NCI-H2227 (cell line): ENCODE measurements around the gene FYN.

Experiments
- DNase-seq: peaks from one replicate; lab custom pipeline; 2025; ENCODE audit not compliant: unreplicated experiment; lab: John Stamatoyannopoulos, UW

Gene FYN

GRCh38 chr6:111713236-111713635 is 160.0 kb downstream of the FYN start:
- no peak for DNase-seq

DNA sequence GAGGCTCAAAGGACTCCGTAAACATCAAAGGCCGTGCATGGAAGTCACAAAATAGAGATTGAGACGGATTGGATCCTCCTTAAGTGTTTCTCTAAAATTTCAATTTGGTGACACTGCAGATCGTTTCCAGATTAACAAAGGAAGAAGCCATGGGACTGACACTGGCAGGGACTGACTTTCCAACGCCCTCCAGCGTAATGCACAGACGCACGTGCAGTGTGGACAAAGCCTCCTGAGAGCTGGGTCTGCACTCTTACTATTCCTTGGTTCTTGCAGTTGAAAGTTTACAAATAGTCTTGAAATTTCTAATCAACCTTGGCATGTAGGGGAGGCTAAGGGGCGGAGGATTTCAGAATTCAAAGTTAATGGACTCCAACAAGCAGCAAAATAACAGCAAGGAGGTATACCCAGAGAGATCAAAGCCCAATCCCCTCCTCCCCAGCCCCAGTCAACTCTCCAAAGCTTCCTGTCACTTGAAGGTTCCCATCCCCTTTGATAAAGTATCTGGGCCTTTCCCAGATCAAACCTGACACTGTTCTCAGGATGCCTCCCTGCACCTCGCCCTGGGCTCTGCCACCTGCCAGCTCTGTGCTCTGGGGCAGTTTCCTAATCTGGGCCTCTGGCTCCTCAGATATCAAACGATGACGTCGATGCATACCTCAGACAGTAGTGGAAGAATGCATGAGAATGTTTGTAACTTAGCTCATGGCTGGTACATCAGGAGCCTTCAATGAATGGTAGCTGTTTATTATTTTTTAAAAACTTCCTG is 161.1 kb downstream of the FYN start:
- DNase-seq: peak; percentile 50

DNA sequence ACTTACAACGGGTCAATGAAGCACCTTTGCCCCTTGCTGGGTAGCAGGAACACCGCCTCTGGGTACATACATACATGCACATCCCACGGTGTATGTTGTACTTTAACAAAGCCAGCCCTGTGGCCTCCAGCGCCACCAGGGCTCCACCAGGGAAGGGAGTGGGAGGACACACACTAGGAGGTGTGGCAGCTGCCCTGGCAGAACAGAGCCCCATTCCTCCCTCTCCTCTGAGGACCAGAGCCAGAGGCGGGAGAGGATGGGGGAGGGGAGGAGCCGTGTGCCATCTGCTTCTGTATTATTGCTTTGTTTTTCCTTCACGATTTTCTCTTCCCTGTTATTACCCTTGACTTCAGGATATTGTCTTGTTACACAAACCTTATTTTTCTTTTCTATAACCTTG is 161.8 kb downstream of the FYN start:
- peak; percentile 85 for DNase-seq

GRCh38 chr6:111710911-111711310 is 162.3 kb downstream of the FYN start:
- no peak for DNase-seq

DNA sequence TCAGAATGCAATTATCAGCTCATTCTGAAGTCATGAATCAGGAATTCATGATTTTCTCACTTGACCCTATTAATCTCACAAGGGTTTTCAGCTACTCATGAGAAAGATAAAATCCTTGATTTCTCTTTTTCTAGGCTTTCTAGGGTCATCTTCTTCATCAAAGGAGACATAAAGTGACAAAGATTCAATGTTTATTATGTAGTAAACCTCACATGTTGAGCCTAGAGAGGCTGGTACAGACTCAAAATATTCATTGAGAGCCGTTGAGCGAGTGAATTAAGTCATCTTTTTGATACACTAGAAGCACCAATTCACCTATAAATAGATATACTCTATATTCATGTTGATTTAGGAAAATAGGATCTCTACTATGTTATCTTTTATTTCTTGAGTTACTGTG is 162.8 kb downstream of the FYN start:
- DNase-seq: no peak

- DNase-seq: peak; percentile 80
These were observed 163.4 kb downstream of the FYN start for GRCh38 chr6:111709615-111710398.

DNA sequence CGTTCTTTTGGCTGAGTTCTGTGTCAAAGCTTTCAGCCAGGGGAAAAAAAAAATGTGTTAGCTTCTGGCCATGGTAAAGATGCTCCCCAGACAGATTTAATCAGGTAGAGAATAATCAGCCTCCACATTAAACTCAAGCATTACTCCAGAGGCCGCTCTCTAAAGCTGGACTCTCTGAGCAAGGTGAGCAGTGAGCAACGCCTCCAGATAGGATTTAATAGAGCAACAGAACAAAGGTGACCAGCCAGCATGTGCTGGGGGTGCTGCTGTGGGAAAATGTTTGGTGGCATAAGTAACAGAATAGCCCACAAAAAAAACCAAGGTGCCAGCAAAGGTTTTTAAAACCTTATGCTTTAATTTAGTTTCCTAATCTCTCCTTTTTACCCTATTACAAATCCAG is 164.1 kb downstream of the FYN start:
- DNase-seq: no peak

- no peak for DNase-seq
These were observed 165.5 kb downstream of the FYN start for GRCh38 chr6:111707773-111708172.

DNA sequence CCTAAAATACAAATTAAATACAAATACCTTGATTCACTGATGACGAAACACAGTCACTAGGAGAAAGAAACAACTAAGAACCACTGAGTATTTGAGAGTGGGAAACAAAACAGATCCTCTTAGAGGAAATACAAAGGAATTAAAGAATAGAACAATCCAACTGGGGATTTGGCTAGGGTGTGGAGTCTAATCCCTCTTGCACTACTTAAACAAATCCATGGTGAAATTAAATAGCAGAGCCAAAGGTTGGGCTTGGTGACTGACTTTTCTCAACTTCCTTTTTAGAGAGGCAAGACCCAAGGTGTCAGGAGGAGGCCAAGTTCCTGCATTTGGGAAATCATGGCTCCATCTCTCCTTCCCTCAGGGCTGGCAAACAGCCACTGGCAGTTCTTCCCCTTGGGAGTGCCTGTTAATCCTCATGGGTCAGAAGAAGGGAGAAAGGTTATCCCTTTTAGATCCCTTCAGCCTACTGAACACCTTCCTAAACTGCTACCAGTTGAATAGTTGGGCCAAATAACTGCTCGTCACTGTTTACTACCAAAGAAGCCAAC is 166.3 kb downstream of the FYN start:
- DNase-seq: no peak

DNA sequence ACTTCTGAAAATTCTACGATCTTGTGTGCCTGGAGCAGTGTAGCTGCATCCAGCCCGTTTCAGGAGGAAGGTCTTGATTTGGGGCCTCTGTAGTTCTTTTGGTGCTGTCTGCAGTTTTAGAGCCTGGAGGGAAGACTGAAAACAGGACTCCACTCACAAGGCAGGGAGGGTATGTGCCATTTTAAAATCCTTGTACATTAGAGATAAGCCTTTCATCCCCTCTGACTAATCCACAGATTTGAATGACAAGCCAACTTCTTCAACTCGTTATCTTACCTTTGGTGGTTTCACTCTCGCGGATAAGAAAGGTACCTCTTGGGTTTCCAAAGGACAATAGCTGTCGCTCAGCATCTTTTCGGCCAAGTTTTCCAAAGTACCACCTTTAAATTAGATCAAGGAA is 169.5 kb downstream of the FYN start:
- no peak for DNase-seq

GRCh38 chr6:111702268-111702667 is 171.0 kb downstream of the FYN start:
- no peak for DNase-seq

DNA sequence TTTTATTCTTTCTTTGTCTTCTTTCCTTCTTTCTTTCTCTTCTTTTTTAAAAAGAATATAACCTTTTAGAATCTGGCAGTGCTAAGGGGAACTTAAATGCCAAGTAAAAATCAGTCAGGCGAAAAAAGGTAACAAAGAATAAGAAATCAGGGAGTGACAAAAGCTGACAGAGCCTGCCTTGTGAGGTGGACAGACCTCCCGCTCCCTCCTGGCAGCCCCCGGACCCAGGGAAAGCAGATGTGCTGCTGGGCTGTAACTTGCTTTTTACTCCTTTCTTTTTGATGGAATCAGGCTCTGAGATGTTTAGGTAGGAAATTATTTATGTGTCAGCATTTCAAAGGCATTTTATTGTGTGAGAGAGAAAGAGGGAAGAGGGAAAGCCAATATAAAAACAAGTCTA is 172.1 kb downstream of the FYN start:
- no peak for DNase-seq

DNA sequence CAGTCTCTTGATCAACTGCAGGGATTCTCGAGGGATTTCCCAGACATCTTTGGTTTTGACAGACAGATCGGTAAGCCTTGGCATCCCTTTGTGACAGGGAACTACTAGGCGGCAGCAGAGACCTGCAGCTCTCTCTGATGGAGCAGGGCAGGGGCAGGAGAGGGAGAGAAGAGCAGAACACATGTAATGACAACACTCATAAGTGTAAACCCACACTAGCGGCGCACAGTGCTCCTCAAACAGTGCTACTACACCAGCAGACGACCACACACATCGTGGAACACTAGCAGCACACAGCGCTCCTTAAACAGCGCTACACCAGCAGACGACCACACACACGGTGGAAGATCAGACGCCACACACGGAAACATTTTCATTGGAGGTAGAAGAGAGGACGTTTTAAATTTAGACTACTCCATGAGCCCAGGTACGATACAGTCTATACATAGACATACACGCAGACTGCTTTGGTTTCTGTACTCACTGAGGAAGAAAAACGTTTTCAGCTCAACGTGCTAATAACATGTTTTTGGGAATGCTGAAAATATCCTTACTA is 173.0 kb downstream of the FYN start:
- no peak for DNase-seq

DNA sequence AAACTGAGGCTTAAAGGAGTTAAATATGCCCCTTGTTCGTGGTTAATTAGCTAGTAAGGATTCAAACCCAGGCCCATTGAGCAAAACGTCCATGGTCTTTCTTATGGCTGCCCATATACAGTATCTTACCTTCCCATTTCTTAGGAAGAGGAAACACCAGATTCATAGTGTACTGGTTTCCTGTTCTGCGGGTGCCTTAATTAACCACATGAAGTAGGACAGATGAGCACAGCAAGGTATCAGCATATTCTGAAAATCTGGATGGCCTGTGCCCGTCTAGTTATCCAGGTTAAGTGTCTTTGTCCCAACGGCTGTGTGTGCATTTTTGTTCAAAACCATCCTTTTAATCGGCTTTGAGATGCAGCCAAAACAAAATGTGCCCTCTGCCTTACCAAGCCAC is 174.1 kb downstream of the FYN start:
- no peak for DNase-seq

GRCh38 chr6:111696814-111697213 is 176.4 kb downstream of the FYN start:
- no peak for DNase-seq

DNA sequence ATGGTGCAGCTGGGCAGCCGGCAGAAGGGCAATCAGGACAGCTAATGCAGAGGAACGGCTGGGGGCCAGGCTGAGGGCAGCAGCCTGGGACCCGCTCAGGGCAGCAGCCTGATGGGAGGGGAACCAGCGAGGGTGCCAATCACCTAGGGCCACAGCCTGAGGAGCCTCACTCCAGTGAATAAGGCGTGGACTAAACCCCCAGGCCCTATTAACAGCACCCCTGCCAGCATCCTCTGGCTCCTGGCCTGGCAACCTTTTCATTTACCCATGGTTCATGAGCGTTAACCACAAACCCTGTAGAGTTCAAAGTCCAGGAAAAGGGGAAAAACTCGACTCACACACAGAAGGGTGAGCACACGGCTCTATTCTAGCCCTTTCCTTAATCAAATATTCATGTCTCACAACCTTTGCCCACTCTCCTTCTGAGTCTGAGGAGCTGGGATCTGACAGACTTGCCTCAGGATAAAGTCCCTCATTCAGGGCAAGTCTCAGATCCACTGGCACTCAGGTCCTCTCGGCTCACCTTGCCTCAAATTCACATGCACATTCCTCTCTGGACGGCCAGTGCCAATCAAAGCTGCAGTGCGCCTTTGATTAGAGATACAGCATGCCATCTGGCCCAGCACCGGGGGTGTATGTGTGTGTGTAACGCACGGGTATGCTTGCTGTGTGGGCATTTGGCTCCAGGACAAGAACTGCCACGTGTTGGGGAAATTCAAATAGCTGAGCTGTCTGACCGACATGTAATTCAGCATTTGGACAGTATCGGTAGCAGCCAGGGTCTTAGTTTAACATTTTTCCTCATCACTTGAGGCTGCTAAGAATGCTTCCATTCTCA is 180.7 kb downstream of the FYN start:
- DNase-seq: peak; percentile 4

DNA sequence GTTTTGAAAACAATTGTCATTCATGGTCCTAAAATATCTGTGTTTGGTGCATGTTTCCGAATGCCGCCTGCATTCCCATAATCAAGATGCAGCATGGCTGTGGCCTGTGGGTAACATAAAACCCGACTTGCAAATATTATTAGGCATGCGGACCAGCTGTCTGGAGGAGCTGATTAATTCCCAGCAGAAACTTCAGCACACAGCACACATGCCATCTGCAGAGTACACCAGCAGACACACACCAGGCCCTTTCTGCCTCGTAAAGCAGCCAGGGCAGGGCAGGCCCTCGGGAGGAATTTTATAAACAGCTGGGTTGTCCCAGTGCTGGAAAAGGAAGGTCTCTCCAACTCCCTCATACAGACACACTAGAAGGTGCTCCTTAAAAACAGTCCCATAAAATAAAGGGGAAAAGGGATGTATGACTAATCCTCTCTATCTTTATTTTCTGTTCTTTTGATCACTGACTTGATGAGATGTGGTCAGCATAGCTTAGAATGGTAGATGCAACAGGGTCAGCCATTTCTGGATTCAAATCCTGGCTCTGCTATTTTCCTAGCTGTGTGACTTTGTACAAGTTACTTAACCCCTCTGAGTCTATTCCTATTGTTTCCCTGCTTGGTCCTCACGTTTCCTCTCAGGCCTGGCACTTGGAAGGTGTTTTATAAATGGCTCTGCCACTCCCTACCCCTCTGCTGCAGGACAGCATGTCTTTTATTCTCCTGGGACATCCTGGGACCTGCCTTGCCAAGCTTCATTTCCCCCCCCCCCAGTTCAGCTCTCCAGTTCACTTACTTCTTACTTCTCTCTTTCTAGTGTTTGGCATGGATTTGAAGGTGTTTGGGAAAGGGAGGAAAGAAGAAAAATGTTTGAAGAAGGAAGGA is 181.7 kb downstream of the FYN start:
- no peak for DNase-seq

- no peak for DNase-seq
These were observed 183.3 kb downstream of the FYN start for GRCh38 chr6:111689946-111690345.

GRCh38 chr6:111689419-111689818 is 183.8 kb downstream of the FYN start:
- no peak for DNase-seq

DNA sequence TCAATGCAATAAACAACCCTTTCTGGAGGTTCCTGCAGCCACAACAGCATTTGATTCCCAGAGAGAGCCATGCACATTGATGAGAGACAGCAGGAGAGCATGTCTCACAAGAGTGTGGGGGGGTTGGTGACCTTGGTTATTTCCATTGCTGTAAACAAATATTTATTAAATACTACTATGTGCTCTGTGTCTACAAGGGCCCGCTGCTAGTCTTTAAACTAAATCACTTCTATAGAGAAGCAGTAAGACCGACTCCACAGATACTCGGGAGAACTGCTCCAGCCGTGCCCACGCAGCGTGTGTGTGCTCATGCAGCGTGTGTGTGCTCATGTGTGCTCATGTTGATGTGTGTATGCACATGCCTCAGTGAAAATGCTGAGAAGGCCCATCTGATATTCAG is 184.9 kb downstream of the FYN start:
- no peak for DNase-seq
